GM23338 (cell line): Measurements from ENCODE around the gene SMIM13. TPM values are rescaled to one million over a fixed set of nuclear protein-coding genes. Genes with fewer than 3 reads are reported as not detected.
A peak's percentile ranks its signal among the peaks of the same experiment; 100 is the strongest.

ENCODE experiments used
- ATAC-seq: fragments of 200-7000 bp; cut with Tn5 transposase; 3 replicates; pipeline ENCODE4 v1.9.1; 2020
- DNase-seq: peaks from one replicate; pipeline ENCODE4 v3.0.0-alpha.2; 2015; ENCODE audit warnings: low spot score
- H2AFZ ChIP-seq: fragments of 200-600 bp; sonication (generic); 2 replicates; pipeline ENCODE4 v1.8.0; 2016; ENCODE audit warnings: antibody characterized with exemption, mild to moderate bottlenecking, moderate library complexity
- H3F3A ChIP-seq: fragments of 200-600 bp; sonication (generic); replicated peaks from 2 replicates; pipeline ENCODE4 v1.8.0; 2017; ENCODE audit warnings: antibody characterized with exemption, mixed run types, low read depth
- H3K27ac ChIP-seq: fragments of 200-600 bp; sonication (generic); 2 replicates; pipeline ENCODE4 v1.6.1; 2016; ENCODE audit warnings: low read depth
- H3K27me3 ChIP-seq: fragments of 200-600 bp; sonication (generic); 2 replicates; pipeline ENCODE4 v1.8.0; 2016; ENCODE audit warnings: mild to moderate bottlenecking, mixed run types, moderate library complexity; ENCODE audit not compliant: insufficient read depth
- H3K36me3 ChIP-seq: fragments of 200-600 bp; sonication (generic); 2 replicates; pipeline ENCODE4 v1.8.0; 2016; ENCODE audit warnings: mild to moderate bottlenecking; ENCODE audit not compliant: insufficient read depth
- H3K4me1 ChIP-seq: fragments of 200-600 bp; sonication (generic); 2 replicates; pipeline ENCODE4 v1.8.0; 2016; ENCODE audit warnings: mild to moderate bottlenecking, moderate library complexity; ENCODE audit not compliant: insufficient read depth
- H3K4me2 ChIP-seq: fragments of 200-600 bp; sonication (generic); 2 replicates; pipeline ENCODE4 v1.7.1; 2017; ENCODE audit warnings: mixed run types
- H3K4me3 ChIP-seq: fragments of 200-600 bp; sonication (generic); 2 replicates; pipeline ENCODE4 v1.6.1; 2016; ENCODE audit warnings: mixed run types
- H3K79me2 ChIP-seq: fragments of 200-600 bp; sonication (generic); replicated peaks from 2 replicates; pipeline ENCODE4 v1.8.0; 2017; ENCODE audit warnings: mild to moderate bottlenecking; ENCODE audit not compliant: insufficient read depth
- H3K9me2 ChIP-seq: fragments of 200-600 bp; sonication (generic); 2 replicates; pipeline ENCODE4 v1.8.0; 2017; ENCODE audit not compliant: insufficient read depth
- H4K20me1 ChIP-seq: fragments of 200-600 bp; sonication (generic); replicated peaks from 2 replicates; pipeline ENCODE4 v1.8.0; 2017; ENCODE audit warnings: mild to moderate bottlenecking; ENCODE audit not compliant: insufficient read depth
- H3K27ac Mint-ChIP-seq: 2 replicates; pipeline ENCODE4 v1.8.0; 2020; ENCODE audit warnings: inconsistent platforms, mild to moderate bottlenecking, moderate library complexity, mixed read lengths
- H3K27me3 Mint-ChIP-seq: 3 replicates; pipeline ENCODE4 v1.8.0; 2022; ENCODE audit warnings: low read depth, mild to moderate bottlenecking, moderate library complexity, mixed read lengths, inconsistent platforms; ENCODE audit not compliant: insufficient read depth, poor library complexity
- H3K36me3 Mint-ChIP-seq: 3 replicates; pipeline ENCODE4 v1.8.0; 2021; ENCODE audit warnings: low read depth, mild to moderate bottlenecking, inconsistent platforms, moderate library complexity, mixed read lengths
- H3K4me1 Mint-ChIP-seq: 3 replicates; pipeline ENCODE4 v1.8.0; 2020; ENCODE audit warnings: mild to moderate bottlenecking, inconsistent platforms, mixed read lengths
- H3K4me3 Mint-ChIP-seq: 3 replicates; pipeline ENCODE4 v1.8.0; 2021; ENCODE audit warnings: moderate library complexity, mild to moderate bottlenecking, inconsistent platforms, mixed read lengths
- H3K9me3 Mint-ChIP-seq: 3 replicates; pipeline ENCODE4 v1.8.0; 2020; ENCODE audit warnings: moderate library complexity, mild to moderate bottlenecking, inconsistent platforms, mixed read lengths
- CREB1 ChIP-seq: fragments of 250-450 bp; sonication (Bioruptor Pico); IDR thresholded peaks from 2 replicates; pipeline ENCODE4 v1.5.0; 2020; ENCODE audit warnings: low read depth, mild to moderate bottlenecking, moderate library complexity
- EZH2 ChIP-seq: fragments of 200-600 bp; sonication (generic); IDR thresholded peaks from one replicate; pipeline ENCODE4 v1.8.0; 2017; ENCODE audit warnings: antibody characterized with exemption, mild to moderate bottlenecking, low read depth; ENCODE audit not compliant: unreplicated experiment
- EZH2phosphoT487 ChIP-seq: fragments of 200-600 bp; sonication (generic); IDR thresholded peaks from one replicate; pipeline ENCODE4 v1.8.1; 2018; ENCODE audit warnings: antibody characterized with exemption; ENCODE audit not compliant: unreplicated experiment
- JUNB ChIP-seq: IDR thresholded peaks from one replicate; pipeline ENCODE4 v1.6.1; 2016; ENCODE audit warnings: antibody characterized with exemption; ENCODE audit not compliant: unreplicated experiment
- NANOG ChIP-seq: IDR thresholded peaks from 2 replicates; pipeline ENCODE4 v1.6.1; 2016; ENCODE audit warnings: antibody characterized with exemption, borderline replicate concordance
- POLR2AphosphoS5 ChIP-seq: IDR thresholded peaks from 2 replicates; pipeline ENCODE4 v1.6.1; 2016; ENCODE audit warnings: antibody characterized with exemption, low read depth
- STAT1 ChIP-seq: IDR thresholded peaks from one replicate; pipeline ENCODE4 v1.6.1; 2016; ENCODE audit warnings: antibody characterized with exemption; ENCODE audit not compliant: unreplicated experiment
- ZNF114 ChIP-seq: fragments of 250-450 bp; sonication (Bioruptor Pico); IDR thresholded peaks from 2 replicates; pipeline ENCODE4 v1.5.0; 2020; ENCODE audit warnings: mild to moderate bottlenecking, moderate library complexity
- ZNF331 ChIP-seq: fragments of 250-450 bp; sonication (Bioruptor Pico); IDR thresholded peaks from 2 replicates; pipeline ENCODE4 v1.5.0; 2020; ENCODE audit warnings: low read depth, mild to moderate bottlenecking, moderate library complexity
- polyA plus RNA-seq: library from polyadenylated mRNA; unstranded; fragments of >200 nt; fragmentation: Nextera tagmentation; extraction: Ambion mirVana; gene quantifications from 2 replicates; pipeline ENCODE4 v1.2.1, GENCODE V29; 2016
- total RNA-seq: library from RNA; depleted of rRNA; stranded (reverse); fragments of >200 nt; shearing (Covaris generic); gene quantifications from 2 replicates; pipeline ENCODE4 v1.2.3, GENCODE V29; 2014
- TF ChIP-seq, protein P1 (sequence below): IDR thresholded peaks from one replicate; pipeline ENCODE4 v1.6.1; 2018; ENCODE audit warnings: antibody characterized with exemption; ENCODE audit not compliant: unreplicated experiment
- TF ChIP-seq, protein P2 (sequence below): fragments of 250-450 bp; sonication (Bioruptor Pico); IDR thresholded peaks from 2 replicates; pipeline ENCODE4 v1.5.0; 2020; ENCODE audit warnings: mild to moderate bottlenecking, moderate library complexity
- TF ChIP-seq, protein P3 (sequence below): IDR thresholded peaks from 2 replicates; pipeline ENCODE4 v1.6.1; 2016; ENCODE audit warnings: antibody characterized with exemption
- TF ChIP-seq, protein P4 (sequence below), 2 experiments: fragments of 200-600 bp in 1 of 2; sonication (generic) in 1 of 2; conservative IDR thresholded peaks; 2 replicates each; pipeline versions ENCODE4 v1.5.1 to v1.6.1; 2016 to 2017; ENCODE audit warnings: antibody characterized with exemption in 2 of 2, low read depth in 2 of 2, mild to moderate bottlenecking in 2 of 2, moderate library complexity in 1 of 2

Gene SMIM13
- total and polyA plus RNA-seq, 2 experiments from 2014 or later, result 7.2 to 12.7 TPM

DNA sequence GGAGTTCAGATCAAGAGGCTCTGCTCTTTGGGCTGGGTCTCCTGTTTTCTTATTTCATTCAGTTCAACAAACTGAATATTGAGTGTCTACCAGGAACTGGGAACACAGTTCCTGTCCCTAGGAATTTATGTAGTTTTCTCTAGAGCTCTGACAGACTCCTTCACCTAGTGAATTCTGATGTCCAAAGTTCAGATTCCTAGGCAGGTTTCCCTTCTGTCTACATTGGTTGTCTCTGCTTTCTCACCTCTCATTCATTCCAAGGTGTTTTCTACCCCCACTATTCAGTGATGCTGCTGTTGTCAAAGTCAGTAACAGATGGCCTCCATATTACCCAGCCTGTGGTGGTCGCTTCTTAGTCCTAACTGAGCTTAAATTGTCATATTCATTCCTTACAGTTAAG lies 4.4 kb downstream of the SMIM13 start:
- no peaks in the 10 kb centered on the region for H3K9me2 ChIP-seq
- H3K36me3 ChIP-seq, result no peaks in the 10 kb centered on the region
- Mint-ChIP-seq H3K4me3 (no peak overlapping the region), H3K27me3 (no peaks in the 10 kb centered on the region), H3K9me3 (peaks cover 8% of the 10 kb centered on the region; the same call in 2 of the 3 replicates), H3K36me3 (peaks cover 27% of the 10 kb centered on the region), H3K27ac (no peak overlapping the region; the same call in 1 of the 2 replicates), H3K4me1 (peaks cover 25% of the 10 kb centered on the region)
- H3K4me1 ChIP-seq, result peaks cover 25% of the 10 kb centered on the region
- DNase-seq (no peak), ATAC-seq (no peak)
- no peak for TF ChIP-seq EZH2
- TF ChIP-seq, protein P1, sequence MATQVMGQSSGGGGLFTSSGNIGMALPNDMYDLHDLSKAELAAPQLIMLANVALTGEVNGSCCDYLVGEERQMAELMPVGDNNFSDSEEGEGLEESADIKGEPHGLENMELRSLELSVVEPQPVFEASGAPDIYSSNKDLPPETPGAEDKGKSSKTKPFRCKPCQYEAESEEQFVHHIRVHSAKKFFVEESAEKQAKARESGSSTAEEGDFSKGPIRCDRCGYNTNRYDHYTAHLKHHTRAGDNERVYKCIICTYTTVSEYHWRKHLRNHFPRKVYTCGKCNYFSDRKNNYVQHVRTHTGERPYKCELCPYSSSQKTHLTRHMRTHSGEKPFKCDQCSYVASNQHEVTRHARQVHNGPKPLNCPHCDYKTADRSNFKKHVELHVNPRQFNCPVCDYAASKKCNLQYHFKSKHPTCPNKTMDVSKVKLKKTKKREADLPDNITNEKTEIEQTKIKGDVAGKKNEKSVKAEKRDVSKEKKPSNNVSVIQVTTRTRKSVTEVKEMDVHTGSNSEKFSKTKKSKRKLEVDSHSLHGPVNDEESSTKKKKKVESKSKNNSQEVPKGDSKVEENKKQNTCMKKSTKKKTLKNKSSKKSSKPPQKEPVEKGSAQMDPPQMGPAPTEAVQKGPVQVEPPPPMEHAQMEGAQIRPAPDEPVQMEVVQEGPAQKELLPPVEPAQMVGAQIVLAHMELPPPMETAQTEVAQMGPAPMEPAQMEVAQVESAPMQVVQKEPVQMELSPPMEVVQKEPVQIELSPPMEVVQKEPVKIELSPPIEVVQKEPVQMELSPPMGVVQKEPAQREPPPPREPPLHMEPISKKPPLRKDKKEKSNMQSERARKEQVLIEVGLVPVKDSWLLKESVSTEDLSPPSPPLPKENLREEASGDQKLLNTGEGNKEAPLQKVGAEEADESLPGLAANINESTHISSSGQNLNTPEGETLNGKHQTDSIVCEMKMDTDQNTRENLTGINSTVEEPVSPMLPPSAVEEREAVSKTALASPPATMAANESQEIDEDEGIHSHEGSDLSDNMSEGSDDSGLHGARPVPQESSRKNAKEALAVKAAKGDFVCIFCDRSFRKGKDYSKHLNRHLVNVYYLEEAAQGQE, result no peak
- no peak for TF ChIP-seq POLR2AphosphoS5
- TF ChIP-seq NANOG, result no peak
- TF ChIP-seq, protein P2, sequence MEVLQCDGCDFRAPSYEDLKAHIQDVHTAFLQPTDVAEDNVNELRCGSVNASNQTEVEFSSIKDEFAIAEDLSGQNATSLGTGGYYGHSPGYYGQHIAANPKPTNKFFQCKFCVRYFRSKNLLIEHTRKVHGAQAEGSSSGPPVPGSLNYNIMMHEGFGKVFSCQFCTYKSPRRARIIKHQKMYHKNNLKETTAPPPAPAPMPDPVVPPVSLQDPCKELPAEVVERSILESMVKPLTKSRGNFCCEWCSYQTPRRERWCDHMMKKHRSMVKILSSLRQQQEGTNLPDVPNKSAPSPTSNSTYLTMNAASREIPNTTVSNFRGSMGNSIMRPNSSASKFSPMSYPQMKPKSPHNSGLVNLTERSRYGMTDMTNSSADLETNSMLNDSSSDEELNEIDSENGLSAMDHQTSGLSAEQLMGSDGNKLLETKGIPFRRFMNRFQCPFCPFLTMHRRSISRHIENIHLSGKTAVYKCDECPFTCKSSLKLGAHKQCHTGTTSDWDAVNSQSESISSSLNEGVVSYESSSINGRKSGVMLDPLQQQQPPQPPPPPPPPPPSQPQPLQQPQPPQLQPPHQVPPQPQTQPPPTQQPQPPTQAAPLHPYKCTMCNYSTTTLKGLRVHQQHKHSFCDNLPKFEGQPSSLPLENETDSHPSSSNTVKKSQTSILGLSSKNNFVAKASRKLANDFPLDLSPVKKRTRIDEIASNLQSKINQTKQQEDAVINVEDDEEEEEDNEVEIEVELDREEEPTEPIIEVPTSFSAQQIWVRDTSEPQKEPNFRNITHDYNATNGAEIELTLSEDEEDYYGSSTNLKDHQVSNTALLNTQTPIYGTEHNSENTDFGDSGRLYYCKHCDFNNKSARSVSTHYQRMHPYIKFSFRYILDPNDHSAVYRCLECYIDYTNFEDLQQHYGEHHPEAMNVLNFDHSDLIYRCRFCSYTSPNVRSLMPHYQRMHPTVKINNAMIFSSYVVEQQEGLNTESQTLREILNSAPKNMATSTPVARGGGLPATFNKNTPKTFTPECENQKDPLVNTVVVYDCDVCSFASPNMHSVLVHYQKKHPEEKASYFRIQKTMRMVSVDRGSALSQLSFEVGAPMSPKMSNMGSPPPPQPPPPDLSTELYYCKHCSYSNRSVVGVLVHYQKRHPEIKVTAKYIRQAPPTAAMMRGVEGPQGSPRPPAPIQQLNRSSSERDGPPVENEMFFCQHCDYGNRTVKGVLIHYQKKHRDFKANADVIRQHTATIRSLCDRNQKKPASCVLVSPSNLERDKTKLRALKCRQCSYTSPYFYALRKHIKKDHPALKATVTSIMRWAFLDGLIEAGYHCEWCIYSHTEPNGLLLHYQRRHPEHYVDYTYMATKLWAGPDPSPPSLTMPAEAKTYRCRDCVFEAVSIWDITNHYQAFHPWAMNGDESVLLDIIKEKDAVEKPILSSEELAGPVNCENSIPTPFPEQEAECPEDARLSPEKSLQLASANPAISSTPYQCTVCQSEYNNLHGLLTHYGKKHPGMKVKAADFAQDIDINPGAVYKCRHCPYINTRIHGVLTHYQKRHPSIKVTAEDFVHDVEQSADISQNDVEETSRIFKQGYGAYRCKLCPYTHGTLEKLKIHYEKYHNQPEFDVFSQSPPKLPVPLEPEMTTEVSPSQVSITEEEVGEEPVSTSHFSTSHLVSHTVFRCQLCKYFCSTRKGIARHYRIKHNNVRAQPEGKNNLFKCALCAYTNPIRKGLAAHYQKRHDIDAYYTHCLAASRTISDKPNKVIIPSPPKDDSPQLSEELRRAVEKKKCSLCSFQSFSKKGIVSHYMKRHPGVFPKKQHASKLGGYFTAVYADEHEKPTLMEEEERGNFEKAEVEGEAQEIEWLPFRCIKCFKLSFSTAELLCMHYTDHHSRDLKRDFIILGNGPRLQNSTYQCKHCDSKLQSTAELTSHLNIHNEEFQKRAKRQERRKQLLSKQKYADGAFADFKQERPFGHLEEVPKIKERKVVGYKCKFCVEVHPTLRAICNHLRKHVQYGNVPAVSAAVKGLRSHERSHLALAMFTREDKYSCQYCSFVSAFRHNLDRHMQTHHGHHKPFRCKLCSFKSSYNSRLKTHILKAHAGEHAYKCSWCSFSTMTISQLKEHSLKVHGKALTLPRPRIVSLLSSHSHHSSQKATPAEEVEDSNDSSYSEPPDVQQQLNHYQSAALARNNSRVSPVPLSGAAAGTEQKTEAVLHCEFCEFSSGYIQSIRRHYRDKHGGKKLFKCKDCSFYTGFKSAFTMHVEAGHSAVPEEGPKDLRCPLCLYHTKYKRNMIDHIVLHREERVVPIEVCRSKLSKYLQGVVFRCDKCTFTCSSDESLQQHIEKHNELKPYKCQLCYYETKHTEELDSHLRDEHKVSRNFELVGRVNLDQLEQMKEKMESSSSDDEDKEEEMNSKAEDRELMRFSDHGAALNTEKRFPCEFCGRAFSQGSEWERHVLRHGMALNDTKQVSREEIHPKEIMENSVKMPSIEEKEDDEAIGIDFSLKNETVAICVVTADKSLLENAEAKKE (CRISPR knock-in tag), result no peak
- TF ChIP-seq CREB1 (CRISPR knock-in tag), result no peak
- no peak for TF ChIP-seq JUNB
- TF ChIP-seq STAT1, result no peak
- TF ChIP-seq EZH2phosphoT487, result no peak
- TF ChIP-seq, protein P3, sequence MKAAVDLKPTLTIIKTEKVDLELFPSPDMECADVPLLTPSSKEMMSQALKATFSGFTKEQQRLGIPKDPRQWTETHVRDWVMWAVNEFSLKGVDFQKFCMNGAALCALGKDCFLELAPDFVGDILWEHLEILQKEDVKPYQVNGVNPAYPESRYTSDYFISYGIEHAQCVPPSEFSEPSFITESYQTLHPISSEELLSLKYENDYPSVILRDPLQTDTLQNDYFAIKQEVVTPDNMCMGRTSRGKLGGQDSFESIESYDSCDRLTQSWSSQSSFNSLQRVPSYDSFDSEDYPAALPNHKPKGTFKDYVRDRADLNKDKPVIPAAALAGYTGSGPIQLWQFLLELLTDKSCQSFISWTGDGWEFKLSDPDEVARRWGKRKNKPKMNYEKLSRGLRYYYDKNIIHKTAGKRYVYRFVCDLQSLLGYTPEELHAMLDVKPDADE, result no peak
- TF ChIP-seq ZNF331 (CRISPR knock-in tag), result no peak
- TF ChIP-seq ZNF114, result no peak
- TF ChIP-seq, protein P4, sequence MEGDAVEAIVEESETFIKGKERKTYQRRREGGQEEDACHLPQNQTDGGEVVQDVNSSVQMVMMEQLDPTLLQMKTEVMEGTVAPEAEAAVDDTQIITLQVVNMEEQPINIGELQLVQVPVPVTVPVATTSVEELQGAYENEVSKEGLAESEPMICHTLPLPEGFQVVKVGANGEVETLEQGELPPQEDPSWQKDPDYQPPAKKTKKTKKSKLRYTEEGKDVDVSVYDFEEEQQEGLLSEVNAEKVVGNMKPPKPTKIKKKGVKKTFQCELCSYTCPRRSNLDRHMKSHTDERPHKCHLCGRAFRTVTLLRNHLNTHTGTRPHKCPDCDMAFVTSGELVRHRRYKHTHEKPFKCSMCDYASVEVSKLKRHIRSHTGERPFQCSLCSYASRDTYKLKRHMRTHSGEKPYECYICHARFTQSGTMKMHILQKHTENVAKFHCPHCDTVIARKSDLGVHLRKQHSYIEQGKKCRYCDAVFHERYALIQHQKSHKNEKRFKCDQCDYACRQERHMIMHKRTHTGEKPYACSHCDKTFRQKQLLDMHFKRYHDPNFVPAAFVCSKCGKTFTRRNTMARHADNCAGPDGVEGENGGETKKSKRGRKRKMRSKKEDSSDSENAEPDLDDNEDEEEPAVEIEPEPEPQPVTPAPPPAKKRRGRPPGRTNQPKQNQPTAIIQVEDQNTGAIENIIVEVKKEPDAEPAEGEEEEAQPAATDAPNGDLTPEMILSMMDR (conservative IDR thresholded peaks at IDR 0.05; ENCODE audit: low read depth in 2 of 2), result no peak
- peaks cover 89% of the 10 kb centered on the region for H3K79me2 ChIP-seq
- H3K27me3 ChIP-seq, result no peaks in the 10 kb centered on the region
- no peak overlapping the region for H2AFZ ChIP-seq
- no peak overlapping the region for H3K4me3 ChIP-seq
- peak overlapping the region; percentile 27; the same call in 1 of the 2 replicates for H3K27ac ChIP-seq
- H4K20me1 ChIP-seq, result peaks cover 30% of the 10 kb centered on the region; the same call in 1 of the 2 replicates
- no peaks in the 10 kb centered on the region; the same call in 1 of the 2 replicates for H3F3A ChIP-seq
- H3K4me2 ChIP-seq, result no peak overlapping the region
